GM23248 (cell line): Measurements from ENCODE around the gene SPATA22. TPM values are rescaled to one million over a fixed set of nuclear protein-coding genes. Genes with fewer than 3 reads are reported as not detected.
"Not testable (repeated sequence)": the region's sequence is repeated elsewhere in the genome, so short reads cannot be mapped to it uniquely, and the experiment has no call there.

Source experiments
- DNase-seq: peaks from one replicate; pipeline ENCODE4 v3.0.0-alpha.2; 2015
- H2AFZ ChIP-seq: fragments of 200-600 bp; sonication (generic); 2 replicates; pipeline ENCODE4 v1.6.1; 2016; ENCODE audit warnings: antibody characterized with exemption
- H3F3A ChIP-seq: fragments of 200-600 bp; sonication (generic); 2 replicates; pipeline ENCODE4 v1.6.1; 2016; ENCODE audit warnings: mild to moderate bottlenecking, antibody characterized with exemption, mixed run types; ENCODE audit not compliant: insufficient read depth
- H3K27ac ChIP-seq: fragments of 200-600 bp; sonication (generic); 2 replicates; pipeline ENCODE4 v1.5.1; 2016; ENCODE audit warnings: mild to moderate bottlenecking
- H3K27me3 ChIP-seq: fragments of 200-600 bp; sonication (generic); replicated peaks from 2 replicates; pipeline ENCODE4 v1.6.1; 2016; ENCODE audit warnings: mild to moderate bottlenecking; ENCODE audit not compliant: insufficient read depth
- H3K36me3 ChIP-seq: fragments of 200-600 bp; sonication (generic); 2 replicates; pipeline ENCODE4 v1.6.1; 2016; ENCODE audit warnings: low read depth, mild to moderate bottlenecking
- H3K4me1 ChIP-seq: fragments of 200-600 bp; sonication (generic); 2 replicates; pipeline ENCODE4 v1.6.1; 2016; ENCODE audit warnings: mild to moderate bottlenecking; ENCODE audit not compliant: insufficient read depth
- H3K4me2 ChIP-seq: fragments of 200-600 bp; sonication (generic); one replicate; pipeline ENCODE4 v1.6.1; 2016; ENCODE audit warnings: mild to moderate bottlenecking; ENCODE audit not compliant: unreplicated experiment
- H3K4me3 ChIP-seq: fragments of 200-600 bp; sonication (generic); 2 replicates; pipeline ENCODE4 v1.5.1; 2016; ENCODE audit warnings: mild to moderate bottlenecking
- H3K79me2 ChIP-seq: fragments of 200-600 bp; sonication (generic); 2 replicates; pipeline ENCODE4 v1.6.1; 2016; ENCODE audit warnings: mild to moderate bottlenecking; ENCODE audit not compliant: insufficient read depth
- H3K9ac ChIP-seq: fragments of 200-600 bp; sonication (generic); 2 replicates; pipeline ENCODE4 v1.6.1; 2016; ENCODE audit warnings: mild to moderate bottlenecking
- H3K9me2 ChIP-seq: fragments of 200-600 bp; sonication (generic); 2 replicates; pipeline ENCODE4 v1.6.1; 2016; ENCODE audit warnings: mixed run types, mild to moderate bottlenecking, moderate library complexity; ENCODE audit not compliant: insufficient read depth
- H3K9me3 ChIP-seq: fragments of 200-600 bp; sonication (generic); one replicate; pipeline ENCODE4 v1.6.1; 2017; ENCODE audit warnings: low read depth
- H4K20me1 ChIP-seq: fragments of 200-600 bp; sonication (generic); 2 replicates; pipeline ENCODE4 v1.6.0; 2016; ENCODE audit not compliant: insufficient read depth
- EZH2 ChIP-seq: fragments of 200-600 bp; sonication (generic); IDR thresholded peaks from 2 replicates; pipeline ENCODE4 v1.6.1; 2018; ENCODE audit warnings: antibody characterized with exemption, mild to moderate bottlenecking; ENCODE audit not compliant: insufficient read depth, poor library complexity, severe bottlenecking
- EZH2phosphoT487 ChIP-seq: fragments of 200-600 bp; sonication (generic); IDR thresholded peaks from 2 replicates; pipeline ENCODE4 v1.6.1; 2018; ENCODE audit warnings: antibody characterized with exemption, moderate library complexity, mild to moderate bottlenecking, low read depth; ENCODE audit not compliant: insufficient read depth
- WGBS, 2 experiments: methylation state at CpG; one replicate each; pipeline ENCODE4 v1.1.6; 2015 to 2017; ENCODE audit warnings: low lambda C conversion rate in 2 of 2, low coverage in 1 of 2; ENCODE audit errors: missing lambda C conversion rate in 2 of 2; 5-methylcytosine and 5-hydroxymethylcytosine counted together
- in situ Hi-C: fragments of 300-500 bp; cut with MboI; formaldehyde crosslinking; loops from 2 replicates; pipeline ENCODE4 v1.15.0; 2020
- polyA plus RNA-seq: library from polyadenylated mRNA; unstranded; fragments of >200 nt; fragmentation: Nextera tagmentation; extraction: Ambion mirVana; gene quantifications from 2 replicates; pipeline ENCODE4 v1.2.1, GENCODE V29; 2016
- total RNA-seq: library from RNA; depleted of rRNA; stranded (reverse); fragments of >200 nt; shearing (Covaris generic); gene quantifications from 2 replicates; pipeline ENCODE4 v1.2.3, GENCODE V29; 2014; rRNA removed

SPATA22 gene
- not detected in 2 replicates for total RNA-seq
- not detected in 2 replicates for polyA plus RNA-seq

- no peak within 1 kb of the TSS for H3K9ac ChIP-seq
- 94 to 95% methylated on average over 26 to 38 of the region's 38 CpGs for WGBS, 2 experiments
- H4K20me1 ChIP-seq, result no peaks in the 10 kb centered on the region
- H3K9me2 ChIP-seq, result no peaks in the 10 kb centered on the region
- in situ Hi-C loops, result no loop called here
- no peaks in the 10 kb centered on the region for H3K79me2 ChIP-seq
- no peak within 1 kb of the TSS for H3K4me3 ChIP-seq
- H3K4me1 ChIP-seq, result no peaks in the 10 kb centered on the region
- H3K4me2 ChIP-seq, result no peak within 1 kb of the TSS
- TF ChIP-seq EZH2phosphoT487 (no peak), EZH2 (no peak)
- no peaks in the 10 kb centered on the region for H3K36me3 ChIP-seq
- no peak for DNase-seq
- H3K9me3 ChIP-seq, result no peaks in the 10 kb centered on the region
- H3K27me3 ChIP-seq, result no peaks in the 10 kb centered on the region
- H3K27ac ChIP-seq, result no peak within 1 kb of the TSS
- H2AFZ ChIP-seq, result no peak within 1 kb of the TSS
- H3F3A ChIP-seq, result no peaks in the 10 kb centered on the region; the same call in 1 of the 2 replicates
Observed at GRCh38 chr17:3471599-3471998, at the start of gene SPATA22. Gene SPATA22, minus strand, starts transcription at chr17:3471819. Its CDS starts 2,494 bp downstream, at chr17:3469325.

GRCh38 chr17:3519472-3519871, 47.9 kb upstream of the SPATA22 start:
- H3K4me1 ChIP-seq, H3K79me2 ChIP-seq, H3K9me2 ChIP-seq, H3K4me2 ChIP-seq, H3K9me3 ChIP-seq, H3K27ac ChIP-seq, H3K9ac ChIP-seq, H3K27me3 ChIP-seq, in situ Hi-C loops, H4K20me1 ChIP-seq, H3F3A ChIP-seq, H2AFZ ChIP-seq, H3K4me3 ChIP-seq, H3K36me3 ChIP-seq, DNase-seq: not testable (repeated sequence)
- WGBS, 2 experiments, result 79 to 100% methylated on average over 3 to 4 of the region's 4 CpGs

GRCh38 chr17:3514873-3515272, 43.3 kb upstream of the SPATA22 start:
- Histone ChIP-seq H3K9me3 (no peaks in the 10 kb centered on the region), H3K79me2 (no peaks in the 10 kb centered on the region), H3K9ac (no peak overlapping the region), H3K4me3 (no peak overlapping the region), H3K27ac (no peak overlapping the region), H3K9me2 (no peaks in the 10 kb centered on the region), H3K27me3 (no peaks in the 10 kb centered on the region), H4K20me1 (no peaks in the 10 kb centered on the region), H3K4me1 (peaks cover 22% of the 10 kb centered on the region), H3K36me3 (no peaks in the 10 kb centered on the region), H3K4me2 (no peak overlapping the region), H3F3A (peaks cover 15% of the 10 kb centered on the region), H2AFZ (no peak overlapping the region)
- in situ Hi-C loops, result no loop called here
- TF ChIP-seq EZH2phosphoT487 (no peak), EZH2 (no peak)
- no peak for DNase-seq
- 96 to 98% methylated on average over 9 of the region's 9 CpGs for WGBS, 2 experiments

DNA sequence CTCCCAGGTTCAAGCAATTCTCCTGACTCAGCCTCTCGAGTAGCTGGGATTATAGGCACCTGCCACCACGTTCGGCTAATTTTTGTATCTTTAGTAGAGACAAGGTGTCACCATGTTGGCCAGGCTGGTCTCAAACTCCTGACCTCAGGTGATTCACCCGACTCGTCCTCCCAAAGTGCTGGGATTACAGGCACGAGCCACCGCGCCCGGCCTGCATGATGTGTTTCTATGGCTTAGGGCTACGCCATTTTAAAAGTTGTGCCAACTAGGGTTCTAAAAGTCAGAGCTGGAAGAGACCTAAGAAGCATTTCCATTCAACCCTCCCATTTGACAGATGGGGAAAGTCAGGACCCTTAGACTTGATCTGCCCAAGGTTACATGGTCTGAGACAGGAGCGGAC, 42.5 kb upstream of the SPATA22 start:
- in situ Hi-C loops, H3K79me2 ChIP-seq, H3K36me3 ChIP-seq, H3K27ac ChIP-seq, H4K20me1 ChIP-seq, H3K4me2 ChIP-seq, H3K27me3 ChIP-seq, DNase-seq, H3K9ac ChIP-seq, H2AFZ ChIP-seq, H3K9me3 ChIP-seq, H3K9me2 ChIP-seq, H3K4me3 ChIP-seq: not testable (repeated sequence)
- peaks cover 22% of the 10 kb centered on the region for H3K4me1 ChIP-seq
- 98% methylated on average over 11 of the region's 11 CpGs for WGBS, 2 experiments
- peaks cover 15% of the 10 kb centered on the region for H3F3A ChIP-seq
